T-helper 2 cell treated with Interferon-gamma antibody and Interleukin-4, amounts not matched to agents 5 μg/mL and 100 μg/mL, for 36 hours (primary cell): ENCODE data around the gene SELENOK.

Experiments
- DNase-seq: peaks from one replicate; pipeline ENCODE4 v3.0.0; 2021; ENCODE audit warnings: low spot score
- H3K27ac Mint-ChIP-seq: one replicate; pipeline ENCODE4 v1.8.0; 2021; ENCODE audit warnings: mild to moderate bottlenecking, mixed read lengths
- H3K27me3 Mint-ChIP-seq: one replicate; pipeline ENCODE4 v1.8.0; 2021; ENCODE audit warnings: low read depth, mixed read lengths
- H3K36me3 Mint-ChIP-seq: one replicate; pipeline ENCODE4 v1.8.0; 2021; ENCODE audit warnings: low read depth, mixed read lengths
- H3K4me1 Mint-ChIP-seq: one replicate; pipeline ENCODE4 v1.8.0; 2021; ENCODE audit warnings: low read depth, mixed read lengths
- H3K4me3 Mint-ChIP-seq: one replicate; pipeline ENCODE4 v1.8.0; 2022; ENCODE audit warnings: mild to moderate bottlenecking, moderate library complexity, mixed read lengths
- H3K9me3 Mint-ChIP-seq: one replicate; pipeline ENCODE4 v1.8.0; 2021; ENCODE audit warnings: mixed read lengths

The SELENOK gene

DNA sequence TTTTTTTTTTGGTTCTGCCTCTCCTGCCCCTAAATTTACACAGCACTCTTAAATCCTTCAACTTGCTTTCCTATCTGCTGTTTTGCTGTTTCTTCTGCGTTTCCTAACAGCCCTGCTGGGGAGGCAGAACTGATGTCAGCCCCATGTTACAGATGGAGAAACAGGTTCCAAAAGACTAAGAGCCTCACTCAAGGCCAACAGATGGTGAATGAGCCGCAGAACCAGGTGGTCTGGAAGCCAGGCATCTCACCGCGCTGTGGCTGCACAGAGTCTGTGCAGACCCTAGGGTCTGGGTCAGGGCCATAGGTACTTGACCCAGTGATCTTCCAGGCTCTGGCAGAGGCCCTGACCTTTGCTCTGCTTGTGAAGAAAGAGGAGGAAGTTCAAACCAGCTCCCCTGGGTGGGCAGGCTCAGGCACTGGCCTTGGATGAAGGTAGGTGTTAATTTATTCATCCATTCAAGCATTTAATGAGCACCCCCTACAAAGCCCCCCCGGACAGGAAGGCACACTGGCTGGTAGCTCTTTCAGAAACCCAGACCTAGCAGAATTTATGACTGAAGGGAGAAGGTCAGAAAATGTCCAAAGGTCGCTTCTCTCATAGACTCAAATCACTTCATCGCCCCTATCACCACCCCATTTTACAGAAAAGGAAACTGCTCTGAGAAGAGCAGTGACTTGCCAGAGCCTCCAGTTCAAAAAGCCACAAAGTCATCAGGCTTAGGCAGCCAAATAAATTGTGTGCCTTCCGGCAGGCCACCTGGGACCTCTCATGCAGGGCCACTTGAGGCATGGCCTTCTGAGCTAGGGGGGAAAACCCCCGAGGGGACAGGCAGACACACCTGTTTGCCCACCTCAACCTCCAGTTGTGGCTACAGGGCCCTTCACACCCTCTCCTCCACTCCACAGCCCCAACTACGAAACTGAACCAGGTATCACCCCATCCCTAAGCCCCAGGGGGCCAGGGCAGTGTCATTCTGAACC, 48.2 kb downstream of the SELENOK start:
- Mint-ChIP-seq H3K4me3 (peak overlapping the region; percentile 83), H3K4me1 (peaks cover 15% of the 10 kb centered on the region), H3K27me3 (peaks cover 52% of the 10 kb centered on the region), H3K36me3 (peaks cover 3% of the 10 kb centered on the region), H3K9me3 (no peaks in the 10 kb centered on the region), H3K27ac (peak overlapping the region; percentile 17)
- DNase-seq: no peak

DNA sequence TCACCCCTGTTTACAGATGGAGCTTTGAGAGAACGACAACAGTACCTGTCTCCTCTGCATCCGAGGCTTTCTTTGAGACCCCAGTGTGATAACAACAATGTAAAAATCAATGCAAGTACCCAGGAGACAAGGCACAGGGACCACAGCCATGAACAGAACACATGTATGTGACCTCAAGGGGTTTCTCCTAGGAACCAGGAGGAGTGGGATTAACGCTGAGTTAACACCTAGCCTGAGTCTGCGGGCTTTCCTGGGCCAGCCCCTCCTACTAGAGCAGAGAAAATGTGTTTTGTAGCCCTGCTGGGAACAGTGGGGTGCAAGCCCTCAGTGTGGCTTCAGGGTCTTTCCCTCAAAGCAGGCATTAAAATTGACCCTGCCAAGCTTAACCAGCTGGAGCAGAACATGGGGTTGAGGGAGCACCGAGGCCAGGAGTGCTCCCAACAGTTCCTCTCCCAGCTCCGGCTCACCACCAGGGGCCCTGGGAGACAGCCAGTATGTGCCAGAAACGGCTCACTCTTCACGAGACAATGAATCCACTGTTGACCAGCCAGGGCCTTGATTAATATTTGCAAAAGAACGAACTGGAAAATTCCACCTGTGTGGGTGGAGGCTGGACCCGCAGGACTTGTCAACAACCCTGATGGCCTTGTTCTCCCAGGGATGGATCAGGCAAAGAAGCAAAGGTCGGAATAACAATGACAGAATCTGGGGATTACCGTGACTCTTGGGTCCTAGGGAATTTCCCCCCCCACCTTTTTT, 49.0 kb downstream of the SELENOK start:
- DNase-seq: no peak
- Mint-ChIP-seq H3K27me3 (peaks cover 46% of the 10 kb centered on the region), H3K4me3 (no peak overlapping the region), H3K27ac (no peak overlapping the region), H3K4me1 (peaks cover 15% of the 10 kb centered on the region), H3K36me3 (peaks cover 3% of the 10 kb centered on the region), H3K9me3 (no peaks in the 10 kb centered on the region)

DNA sequence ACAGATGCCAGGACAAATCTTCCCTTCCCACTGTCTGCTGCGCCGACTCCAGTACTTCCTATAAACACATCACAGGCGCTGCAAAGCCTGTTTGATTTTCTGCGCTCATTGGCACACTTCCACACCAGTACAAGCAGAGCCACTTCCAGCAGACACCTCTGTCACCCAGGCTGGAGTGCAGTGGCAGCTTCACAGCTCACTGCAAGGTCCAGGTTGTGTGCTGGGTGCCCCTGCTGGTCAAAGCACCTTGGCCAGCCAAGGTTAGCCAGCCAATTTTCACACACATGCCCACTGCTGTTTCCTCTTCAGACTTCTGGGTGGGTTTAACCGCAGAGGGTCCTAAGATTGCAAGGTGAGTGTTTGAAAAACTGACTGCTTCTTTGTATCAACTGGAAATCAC, 50.4 kb downstream of the SELENOK start:
- no peaks in the 10 kb centered on the region for H3K9me3 Mint-ChIP-seq
- no peak for DNase-seq
- H3K27me3 Mint-ChIP-seq: peaks cover 36% of the 10 kb centered on the region
- H3K4me1 Mint-ChIP-seq: peaks cover 15% of the 10 kb centered on the region
- H3K4me3 Mint-ChIP-seq: no peak overlapping the region
- H3K27ac Mint-ChIP-seq: no peak overlapping the region
- H3K36me3 Mint-ChIP-seq: peaks cover 3% of the 10 kb centered on the region

DNA sequence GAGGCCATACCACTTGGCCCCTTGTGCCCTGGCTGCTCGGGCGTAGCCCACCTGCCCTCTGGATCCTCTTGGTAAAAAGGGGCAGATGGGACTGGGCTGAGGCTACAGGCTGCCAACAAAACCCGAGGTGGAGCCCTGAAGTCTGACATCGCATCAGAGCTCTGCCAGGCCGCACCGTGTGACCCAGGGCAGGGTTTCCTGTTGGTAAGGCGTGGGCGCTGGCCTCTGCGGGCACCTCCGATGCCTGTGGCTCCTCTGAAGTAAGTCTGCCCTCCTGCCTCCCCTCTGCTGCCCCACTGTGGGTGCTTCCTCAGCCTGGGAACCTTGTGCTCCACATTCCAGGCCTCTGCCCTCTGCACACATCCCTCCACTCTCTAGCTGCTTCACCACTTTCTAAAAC, 54.3 kb downstream of the SELENOK start:
- H3K27ac Mint-ChIP-seq: no peak overlapping the region
- no peak for DNase-seq
- peaks cover 5% of the 10 kb centered on the region for H3K36me3 Mint-ChIP-seq
- no peak overlapping the region for H3K4me3 Mint-ChIP-seq
- peaks cover 7% of the 10 kb centered on the region for H3K27me3 Mint-ChIP-seq
- H3K9me3 Mint-ChIP-seq: no peaks in the 10 kb centered on the region
- peaks cover 5% of the 10 kb centered on the region for H3K4me1 Mint-ChIP-seq

DNA sequence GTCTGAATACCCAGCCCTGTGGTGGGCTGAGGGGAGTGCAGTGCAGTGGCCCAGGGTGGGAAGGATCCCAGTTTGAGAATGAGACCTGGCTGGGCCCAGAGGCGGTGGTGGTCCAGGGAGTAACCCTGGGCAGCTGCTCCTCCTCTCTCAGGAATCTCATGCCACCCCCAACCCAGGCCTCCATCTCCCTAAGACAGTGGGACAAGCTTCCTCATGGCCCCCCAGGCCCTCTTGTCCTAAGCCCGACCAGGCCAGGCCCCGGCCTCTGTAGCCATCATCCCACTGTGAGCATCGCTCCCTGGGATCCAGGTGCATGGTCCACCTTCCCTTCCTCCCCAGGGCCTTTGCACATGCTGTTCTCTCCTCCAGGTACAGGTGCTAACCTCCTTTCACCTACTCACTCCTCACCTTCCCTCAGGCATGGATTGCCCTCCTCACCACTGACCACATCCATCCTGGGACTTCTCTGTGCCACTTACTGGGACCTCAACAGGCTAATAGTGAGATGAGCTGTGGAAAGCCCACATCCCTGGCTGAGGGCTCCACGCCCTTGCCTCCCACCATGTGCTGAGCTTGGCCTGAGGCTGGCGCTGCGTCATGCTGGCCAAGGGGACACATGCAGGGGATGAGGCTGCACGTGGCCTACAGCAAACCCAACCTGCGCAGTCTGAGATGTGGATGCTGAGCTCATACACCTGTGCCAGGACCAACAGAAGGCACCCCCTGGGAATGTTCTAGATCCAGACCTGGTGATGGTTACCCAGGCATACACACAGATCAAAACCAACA, 55.4 kb downstream of the SELENOK start:
- Mint-ChIP-seq H3K4me3 (no peak overlapping the region), H3K4me1 (peaks cover 5% of the 10 kb centered on the region), H3K27ac (no peak overlapping the region), H3K27me3 (peaks cover 4% of the 10 kb centered on the region), H3K9me3 (no peaks in the 10 kb centered on the region), H3K36me3 (peaks cover 5% of the 10 kb centered on the region)
- DNase-seq: no peak

DNA sequence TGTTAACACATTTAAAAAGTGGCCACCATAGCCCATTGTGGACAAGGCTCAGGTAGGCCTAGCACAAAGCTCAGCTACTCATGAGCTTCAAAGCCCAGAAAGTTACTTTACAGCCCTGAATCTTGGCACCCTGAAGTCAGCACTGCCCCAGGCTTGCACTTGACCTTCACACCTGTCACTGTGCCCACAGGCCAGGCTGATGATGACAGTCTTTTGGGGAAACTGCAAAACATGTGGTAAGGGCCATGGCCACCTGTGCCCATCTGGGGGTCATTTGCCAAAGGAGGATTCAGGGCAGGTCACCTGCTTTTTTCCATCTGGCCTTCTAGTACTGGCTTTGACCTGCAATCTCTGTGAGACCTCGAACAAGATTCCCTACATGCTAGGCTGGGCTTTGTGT, 56.4 kb downstream of the SELENOK start:
- Mint-ChIP-seq H3K36me3 (peaks cover 5% of the 10 kb centered on the region), H3K4me3 (no peak overlapping the region), H3K27ac (no peak overlapping the region), H3K4me1 (peaks cover 5% of the 10 kb centered on the region), H3K27me3 (no peaks in the 10 kb centered on the region), H3K9me3 (no peaks in the 10 kb centered on the region)
- DNase-seq: no peak

DNA sequence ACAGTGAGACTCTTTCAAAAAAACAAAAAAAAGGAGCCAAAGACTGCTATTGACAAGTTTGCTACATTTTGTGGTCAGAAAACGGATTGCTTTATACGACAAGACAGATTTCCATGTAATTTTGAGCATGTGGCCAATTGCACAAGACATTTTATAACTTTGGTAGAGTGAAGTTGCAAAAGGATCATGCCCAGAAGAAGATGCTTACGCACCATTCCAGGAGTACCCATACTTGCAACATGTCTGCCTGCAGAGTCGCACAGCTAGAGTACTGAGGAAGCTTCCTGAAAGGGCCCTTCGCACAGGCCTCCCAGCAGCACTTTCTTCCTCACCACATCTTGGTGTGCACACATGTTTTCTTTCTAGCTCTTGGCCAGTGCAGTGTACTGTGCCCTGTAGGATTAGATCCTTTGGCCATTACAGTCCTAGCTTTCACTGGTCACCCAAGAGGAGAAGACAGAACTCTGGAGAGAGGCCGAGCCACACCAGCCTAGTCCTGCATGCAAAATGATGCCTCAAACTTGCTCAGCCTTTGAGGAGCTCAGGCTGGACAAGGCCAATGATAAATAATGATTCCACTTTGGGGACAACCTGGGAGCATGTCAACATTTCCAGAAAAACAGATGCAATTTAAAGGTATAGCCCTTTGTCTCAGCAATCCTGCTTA, 57.1 kb downstream of the SELENOK start:
- Mint-ChIP-seq H3K4me3 (no peak overlapping the region), H3K4me1 (peaks cover 4% of the 10 kb centered on the region), H3K9me3 (no peaks in the 10 kb centered on the region), H3K27ac (no peak overlapping the region), H3K36me3 (peaks cover 4% of the 10 kb centered on the region), H3K27me3 (no peaks in the 10 kb centered on the region)
- no peak for DNase-seq
